ENCODE data around the gene PRM3.
"Not testable (repeated sequence)": the region's sequence is repeated elsewhere in the genome, so short reads cannot be mapped to it uniquely, and the experiment has no call there.

DNA sequence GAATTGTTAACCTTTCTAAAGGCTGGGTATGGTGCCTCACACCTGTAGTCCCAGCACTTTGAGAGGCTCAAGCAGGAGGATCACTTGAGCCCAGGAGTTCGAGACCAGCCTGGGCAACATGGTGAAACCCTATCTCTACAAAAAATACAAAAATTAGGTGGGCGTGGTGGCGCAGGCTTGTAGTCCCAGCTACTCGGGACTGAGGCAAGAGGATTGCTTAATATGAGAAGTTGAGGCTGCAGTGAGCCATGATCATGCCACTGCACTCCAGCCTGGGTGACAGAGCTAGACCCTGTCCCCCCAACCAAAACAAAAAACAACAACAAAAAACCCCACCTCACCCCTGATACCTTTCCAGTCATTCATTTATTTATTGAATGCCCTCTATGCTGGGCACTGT is 16.3 kb upstream of the PRM3 start:
- TF ChIP-seq CTCF (IDR thresholded peaks at IDR 0.05); ZFX (IDR thresholded peaks at IDR 0.05; ENCODE audit: borderline replicate concordance): not testable (repeated sequence)

Measured in 22Rv1 (cell line).